NCI-H2171 (cell line): Measurements from ENCODE around the gene OVOL1.
"Not testable (repeated sequence)": the region's sequence is repeated elsewhere in the genome, so short reads cannot be mapped to it uniquely, and the experiment has no call there.

Source experiments
- DNase-seq: peaks from one replicate; lab custom pipeline; 2025; lab: John Stamatoyannopoulos, UW

OVOL1 gene

GRCh38 chr11:65816696-65817095 is 29.8 kb downstream of the OVOL1 start:
- no peak for DNase-seq

GRCh38 chr11:65817312-65817834 is 30.5 kb downstream of the OVOL1 start:
- no peak for DNase-seq

GRCh38 chr11:65817835-65818680 is 31.2 kb downstream of the OVOL1 start:
- peak; percentile 87 for DNase-seq

GRCh38 chr11:65821107-65821506 is 34.2 kb downstream of the OVOL1 start:
- DNase-seq: no peak

- no peak for DNase-seq
Observed at GRCh38 chr11:65822776-65823528, 36.1 kb downstream of the OVOL1 start.

GRCh38 chr11:65826984-65827735 is 40.3 kb downstream of the OVOL1 start:
- DNase-seq: no peak

- no peak for DNase-seq
Observed at GRCh38 chr11:65829459-65829858, 42.6 kb downstream of the OVOL1 start.

- DNase-seq: not testable (repeated sequence)
Observed at GRCh38 chr11:65832231-65832630, 45.4 kb downstream of the OVOL1 start.

GRCh38 chr11:65833297-65834030 is 46.6 kb downstream of the OVOL1 start, which contains the start of gene SNX32:
Gene SNX32 (plus strand): TSS chr11:65833963. CDS start chr11:65834066, 103 bp downstream.
- DNase-seq: peak; percentile 93

GRCh38 chr11:65834202-65834601 is 47.3 kb downstream of the OVOL1 start:
- no peak for DNase-seq

GRCh38 chr11:65842144-65842543 is 55.3 kb downstream of the OVOL1 start:
- no peak for DNase-seq

- no peak for DNase-seq
Observed at GRCh38 chr11:65843811-65844210, 56.9 kb downstream of the OVOL1 start.

GRCh38 chr11:65844231-65844872 is 57.5 kb downstream of the OVOL1 start:
- DNase-seq: no peak
